Body of pancreas (tissue), 4 donors: ENCODE results near the gene BIK. TPM values are rescaled to one million over a fixed set of nuclear protein-coding genes. Genes with fewer than 3 reads are reported as not detected.

Source experiments
- ATAC-seq: fragments of 150-250 bp; one replicate; pipeline ENCODE4 v1.9.1; 2016
- DNase-seq, 4 donors: peaks; one replicate each; pipeline ENCODE4 v3.0.0-alpha.2; 2019
- H3K27ac ChIP-seq, 4 donors: fragments of 200-600 bp; sonication (generic); 1 replicate in 3 of 4; 2 replicates in 1 of 4; pipeline versions ENCODE4 v1.5.1 to v1.6.1; 2016 to 2019; ENCODE audit warnings: mild to moderate bottlenecking in 1 of 4, mixed read lengths in 1 of 4, moderate library complexity in 1 of 4
- H3K27me3 ChIP-seq, 2 donors: fragments of 200-600 bp; sonication (generic); one replicate each; pipeline ENCODE4 v1.6.0; 2016; ENCODE audit warnings: mild to moderate bottlenecking in 1 of 2
- H3K36me3 ChIP-seq, 2 donors: fragments of 200-600 bp; sonication (generic); replicated peaks in 1 of 2; 2 replicates each; pipeline ENCODE4 v1.5.1; 2016; ENCODE audit warnings: low read depth in 2 of 2; ENCODE audit not compliant: insufficient read depth in 1 of 2
- H3K4me1 ChIP-seq: fragments of 200-600 bp; sonication (generic); one replicate; pipeline ENCODE4 v1.6.0; 2016
- H3K4me3 ChIP-seq, 2 donors: fragments of 200-600 bp; sonication (generic); 1 replicate in 1 of 2; 2 replicates in 1 of 2; pipeline ENCODE4 v1.5.1; 2016 to 2019
- H3K9me3 ChIP-seq, 3 donors: fragments of 200-600 bp; sonication (generic); 1 replicate in 2 of 3; 2 replicates in 1 of 3; pipeline ENCODE4 v1.5.1; 2016
- CTCF ChIP-seq, 7 experiments: fragments of 450-650 bp in 4 of 7; fragments of 200-600 bp in 3 of 7; sonication (generic) in 3 of 7; IDR thresholded peaks; one replicate each; pipeline ENCODE4 v1.5.1; 2016 to 2019; ENCODE audit warnings: antibody characterized with exemption in 7 of 7
- POLR2A ChIP-seq, 3 donors: fragments of 450-650 bp; IDR thresholded peaks; one replicate each; pipeline ENCODE4 v1.6.1; 2016; ENCODE audit warnings: antibody characterized with exemption in 3 of 3, mild to moderate bottlenecking in 2 of 3
- WGBS, 2 donors: methylation state at CpG; one replicate each; pipeline ENCODE4 v1.1.5; 2017; 5-methylcytosine and 5-hydroxymethylcytosine counted together
- intact Hi-C: fragments of 100-400 bp; cut with DNase I; formaldehyde crosslinking; loops from one replicate; pipeline ENCODE4 v1.15.1; 2023
- total RNA-seq, 2 donors: library from RNA; depleted of rRNA; stranded (reverse); fragments of >200 nt; gene quantifications; one replicate each; pipeline ENCODE4 v1.1.0, GENCODE V29; 2016

The BIK gene
- total RNA-seq, 2 donors from 2014 or later = 1.6 to 11.5 TPM

- ATAC-seq (no peak), DNase-seq (no peak)
- Histone ChIP-seq H3K9me3 (no peaks in the 10 kb centered on the region), H3K4me1 (peaks cover 15% of the 10 kb centered on the region), H3K4me3 (no peak overlapping the region), H3K27me3 (no peaks in the 10 kb centered on the region), H3K36me3 (no peaks in the 10 kb centered on the region), H3K27ac (no peak overlapping the region)
- 52 to 70% methylated on average over 3 to 7 of the region's 7 CpGs for WGBS, 2 donors
- intact Hi-C loops = no loop called here
- TF ChIP-seq POLR2A (IDR thresholded peaks at IDR 0.05) = no peak
- TF ChIP-seq CTCF (IDR thresholded peaks at IDR 0.05) = no peak
Observed at GRCh38 chr22:43118953-43119458, 8.5 kb downstream of the BIK start.

GRCh38 chr22:43126501-43127165, 16.1 kb downstream of the BIK start:
- DNase-seq = peak in 3 of 4 donors; percentile 26 to 58 (median 43)
- H3K27ac ChIP-seq = peak overlapping the region in 2 of 4 donors; percentile 31 to 61
- no peaks in the 10 kb centered on the region for H3K27me3 ChIP-seq
- no peaks in the 10 kb centered on the region for H3K9me3 ChIP-seq
- intact Hi-C loops = no loop called here
- TF ChIP-seq CTCF (IDR thresholded peaks at IDR 0.05) (no peak), POLR2A (IDR thresholded peaks at IDR 0.05) (peak in 1 of 3 donors; percentile 28)
- peaks cover 3% of the 10 kb centered on the region in 2 donors for H3K36me3 ChIP-seq
- peaks cover 22% of the 10 kb centered on the region for H3K4me1 ChIP-seq
- no peak overlapping the region for H3K4me3 ChIP-seq
- 57 to 69% methylated on average over 3 to 4 of the region's 5 CpGs for WGBS, 2 donors
- peak; percentile 77 for ATAC-seq

- no peaks in the 10 kb centered on the region for H3K9me3 ChIP-seq
- 80 to 84% methylated on average over 2 to 17 of the region's 17 CpGs for WGBS, 2 donors
- H3K4me1 ChIP-seq = peaks cover 22% of the 10 kb centered on the region
- TF ChIP-seq POLR2A (IDR thresholded peaks at IDR 0.05) (no peak), CTCF (IDR thresholded peaks at IDR 0.05) (no peak)
- no peaks in the 10 kb centered on the region for H3K27me3 ChIP-seq
- intact Hi-C loops = no loop called here
- H3K4me3 ChIP-seq = no peak overlapping the region
- DNase-seq (no peak), ATAC-seq (no peak)
- H3K36me3 ChIP-seq = peaks cover 3 to 6% of the 10 kb centered on the region in 2 donors
- H3K27ac ChIP-seq = peak overlapping the region in 2 of 4 donors; percentile 31 to 61
Observed at GRCh38 chr22:43127166-43127908, 16.8 kb downstream of the BIK start.

GRCh38 chr22:43128116-43128515, 17.6 kb downstream of the BIK start:
- 66 to 88% methylated on average over 10 to 13 of the region's 13 CpGs for WGBS, 2 donors
- intact Hi-C loops = no loop called here
- ATAC-seq (no peak), DNase-seq (no peak)
- TF ChIP-seq POLR2A (IDR thresholded peaks at IDR 0.05) = no peak
- TF ChIP-seq CTCF (IDR thresholded peaks at IDR 0.05) = no peak
- H3K27ac ChIP-seq = no peak overlapping the region
- no peak overlapping the region for H3K4me3 ChIP-seq
- peaks cover 22% of the 10 kb centered on the region for H3K4me1 ChIP-seq
- H3K27me3 ChIP-seq = no peaks in the 10 kb centered on the region
- peaks cover 3 to 9% of the 10 kb centered on the region in 2 donors for H3K36me3 ChIP-seq
- no peaks in the 10 kb centered on the region for H3K9me3 ChIP-seq
